ENCODE results near the gene FAM20B. TPM values are rescaled to one million over a fixed set of nuclear protein-coding genes. Genes with fewer than 3 reads are reported as not detected.

Gene FAM20B
- total RNA-seq, 1 donor: 43.1 TPM

DNA sequence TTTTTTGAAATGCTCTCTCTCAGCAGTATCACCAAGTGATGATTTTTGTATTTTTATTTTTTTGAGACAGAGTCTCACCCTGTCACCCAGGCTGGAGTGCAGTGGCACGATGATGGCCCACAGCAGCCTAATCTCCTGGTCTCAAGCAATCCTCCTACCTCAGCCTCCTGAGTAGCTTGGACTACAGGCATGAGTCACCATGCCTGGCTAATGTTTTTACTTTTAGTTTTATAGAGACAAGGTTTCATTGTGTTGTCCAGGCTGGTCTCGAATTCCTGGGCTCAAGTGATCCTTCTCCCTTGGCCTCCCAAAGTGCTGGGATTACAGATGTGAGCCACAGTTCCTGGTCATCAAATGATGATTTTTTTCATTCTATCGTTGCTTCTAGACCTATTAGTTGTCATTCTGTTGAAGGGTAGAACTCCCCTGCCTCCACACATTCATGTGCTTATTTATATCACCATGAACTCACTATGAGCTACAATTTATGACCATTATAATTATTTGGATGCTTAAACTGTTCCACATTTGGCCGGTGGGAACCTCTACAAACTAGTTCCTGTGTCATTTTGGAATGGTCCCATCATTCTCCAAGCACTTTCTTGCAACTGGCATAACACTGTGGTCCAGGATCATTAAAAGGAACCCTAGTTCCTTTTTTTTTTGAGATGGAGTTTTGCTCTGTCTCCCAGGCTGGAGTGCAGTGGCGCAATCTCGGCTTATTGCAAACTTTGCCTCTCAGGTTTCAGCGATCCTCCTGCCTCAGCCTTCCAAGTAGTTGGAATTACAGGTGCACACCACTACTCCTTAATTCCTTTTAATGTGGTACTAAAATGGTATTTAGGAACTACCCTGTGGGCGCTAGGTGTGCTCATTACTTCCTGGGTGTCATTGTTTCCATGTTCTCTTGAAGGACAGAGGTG is 35.9 kb downstream of the FAM20B start:
- no peaks in the 10 kb centered on the region for H4K20me1 ChIP-seq (ENCODE audit: insufficient read depth, low read length)
- TF ChIP-seq, protein P1, sequence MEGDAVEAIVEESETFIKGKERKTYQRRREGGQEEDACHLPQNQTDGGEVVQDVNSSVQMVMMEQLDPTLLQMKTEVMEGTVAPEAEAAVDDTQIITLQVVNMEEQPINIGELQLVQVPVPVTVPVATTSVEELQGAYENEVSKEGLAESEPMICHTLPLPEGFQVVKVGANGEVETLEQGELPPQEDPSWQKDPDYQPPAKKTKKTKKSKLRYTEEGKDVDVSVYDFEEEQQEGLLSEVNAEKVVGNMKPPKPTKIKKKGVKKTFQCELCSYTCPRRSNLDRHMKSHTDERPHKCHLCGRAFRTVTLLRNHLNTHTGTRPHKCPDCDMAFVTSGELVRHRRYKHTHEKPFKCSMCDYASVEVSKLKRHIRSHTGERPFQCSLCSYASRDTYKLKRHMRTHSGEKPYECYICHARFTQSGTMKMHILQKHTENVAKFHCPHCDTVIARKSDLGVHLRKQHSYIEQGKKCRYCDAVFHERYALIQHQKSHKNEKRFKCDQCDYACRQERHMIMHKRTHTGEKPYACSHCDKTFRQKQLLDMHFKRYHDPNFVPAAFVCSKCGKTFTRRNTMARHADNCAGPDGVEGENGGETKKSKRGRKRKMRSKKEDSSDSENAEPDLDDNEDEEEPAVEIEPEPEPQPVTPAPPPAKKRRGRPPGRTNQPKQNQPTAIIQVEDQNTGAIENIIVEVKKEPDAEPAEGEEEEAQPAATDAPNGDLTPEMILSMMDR (IDR thresholded peaks at IDR 0.05; ENCODE audit: extremely low read depth, low read depth, low read length): no peak
- no peak overlapping the region for H3K4me2 ChIP-seq (ENCODE audit: insufficient read depth, low read length)
- no peak for DNase-seq (ENCODE audit: insufficient read length, low spot score, missing footprints)
- H3K4me1 ChIP-seq (ENCODE audit: insufficient read depth, low read length): peaks cover 19% of the 10 kb centered on the region
- no peak overlapping the region for H3K4me3 ChIP-seq (ENCODE audit: insufficient read depth, low read length)
- no peaks in the 10 kb centered on the region for H3K27me3 ChIP-seq (ENCODE audit: insufficient read depth, low read length)
- no peak overlapping the region for H2AFZ ChIP-seq (ENCODE audit: low read length)
- no peak overlapping the region for H3K27ac ChIP-seq (ENCODE audit: low read depth, low read length)
- H3K36me3 ChIP-seq (ENCODE audit: insufficient read depth, low read length): peaks cover 22% of the 10 kb centered on the region
- H3K9me3 ChIP-seq (ENCODE audit: low read depth, low read length): no peaks in the 10 kb centered on the region
- H3K79me2 ChIP-seq (ENCODE audit: insufficient read depth, low read length): peaks cover 5% of the 10 kb centered on the region

DNA sequence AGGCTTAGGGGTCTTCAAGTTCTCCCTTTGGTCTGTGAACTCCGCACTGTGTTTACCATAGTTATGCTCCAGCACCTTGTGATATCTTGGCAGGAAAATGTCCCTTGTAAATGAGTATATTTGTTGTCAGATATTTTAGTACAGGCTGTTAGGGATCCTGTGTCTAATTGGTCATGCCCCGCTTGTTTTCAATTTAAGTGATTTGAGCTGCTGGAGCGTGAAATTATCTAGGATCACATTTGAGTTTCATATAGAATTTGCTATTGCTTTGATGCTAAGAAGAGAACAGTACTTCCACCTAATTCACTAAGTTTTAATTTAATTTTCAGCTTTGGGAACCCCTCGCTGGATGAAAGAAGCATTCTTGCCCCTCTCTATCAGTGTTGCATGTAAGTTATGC is 40.8 kb downstream of the FAM20B start:
- Histone ChIP-seq H2AFZ (ENCODE audit: low read length) (no peak overlapping the region), H3K36me3 (ENCODE audit: insufficient read depth, low read length) (peaks cover 40% of the 10 kb centered on the region), H3K27ac (ENCODE audit: low read depth, low read length) (no peak overlapping the region), H4K20me1 (ENCODE audit: insufficient read depth, low read length) (no peaks in the 10 kb centered on the region), H3K79me2 (ENCODE audit: insufficient read depth, low read length) (peaks cover 2% of the 10 kb centered on the region), H3K4me3 (ENCODE audit: insufficient read depth, low read length) (no peak overlapping the region), H3K4me2 (ENCODE audit: insufficient read depth, low read length) (no peak overlapping the region), H3K4me1 (ENCODE audit: insufficient read depth, low read length) (no peaks in the 10 kb centered on the region), H3K27me3 (ENCODE audit: insufficient read depth, low read length) (no peaks in the 10 kb centered on the region), H3K9me3 (ENCODE audit: low read depth, low read length) (no peaks in the 10 kb centered on the region)
- DNase-seq (ENCODE audit: insufficient read length, low spot score, missing footprints): no peak
- TF ChIP-seq, protein P1 (IDR thresholded peaks at IDR 0.05; ENCODE audit: extremely low read depth, low read depth, low read length): no peak

DNA sequence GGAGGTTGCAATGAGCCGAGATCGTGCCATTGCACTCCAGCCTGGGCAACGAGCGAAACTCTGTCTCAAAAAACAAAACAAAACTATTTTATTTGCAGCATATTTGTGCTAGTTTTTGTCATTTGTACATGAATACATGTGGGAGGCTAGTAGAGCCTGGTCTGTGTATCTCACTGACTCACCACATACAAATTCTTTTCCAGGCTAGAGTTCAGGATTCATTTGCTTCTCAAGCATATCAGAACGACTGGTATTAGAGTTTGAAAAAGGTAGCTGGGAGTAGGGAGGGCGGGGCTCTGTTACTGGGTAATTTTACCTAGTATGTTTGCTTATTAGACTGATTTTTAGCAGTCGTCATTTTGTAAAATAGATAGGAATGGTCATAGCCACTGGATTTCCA is 51.7 kb downstream of the FAM20B start:
- Histone ChIP-seq H3K27me3 (ENCODE audit: insufficient read depth, low read length) (no peaks in the 10 kb centered on the region), H3K27ac (ENCODE audit: low read depth, low read length) (no peak overlapping the region), H3K4me3 (ENCODE audit: insufficient read depth, low read length) (no peak overlapping the region), H3K9me3 (ENCODE audit: low read depth, low read length) (no peaks in the 10 kb centered on the region), H3K4me1 (ENCODE audit: insufficient read depth, low read length) (peaks cover 20% of the 10 kb centered on the region), H2AFZ (ENCODE audit: low read length) (no peak overlapping the region), H4K20me1 (ENCODE audit: insufficient read depth, low read length) (no peaks in the 10 kb centered on the region), H3K79me2 (ENCODE audit: insufficient read depth, low read length) (peaks cover under 1% of the 10 kb centered on the region), H3K36me3 (ENCODE audit: insufficient read depth, low read length) (peaks cover 9% of the 10 kb centered on the region), H3K4me2 (ENCODE audit: insufficient read depth, low read length) (no peak overlapping the region)
- TF ChIP-seq, protein P1 (IDR thresholded peaks at IDR 0.05; ENCODE audit: extremely low read depth, low read depth, low read length): no peak
- peak; percentile 81 for DNase-seq (ENCODE audit: insufficient read length, low spot score, missing footprints)

DNA sequence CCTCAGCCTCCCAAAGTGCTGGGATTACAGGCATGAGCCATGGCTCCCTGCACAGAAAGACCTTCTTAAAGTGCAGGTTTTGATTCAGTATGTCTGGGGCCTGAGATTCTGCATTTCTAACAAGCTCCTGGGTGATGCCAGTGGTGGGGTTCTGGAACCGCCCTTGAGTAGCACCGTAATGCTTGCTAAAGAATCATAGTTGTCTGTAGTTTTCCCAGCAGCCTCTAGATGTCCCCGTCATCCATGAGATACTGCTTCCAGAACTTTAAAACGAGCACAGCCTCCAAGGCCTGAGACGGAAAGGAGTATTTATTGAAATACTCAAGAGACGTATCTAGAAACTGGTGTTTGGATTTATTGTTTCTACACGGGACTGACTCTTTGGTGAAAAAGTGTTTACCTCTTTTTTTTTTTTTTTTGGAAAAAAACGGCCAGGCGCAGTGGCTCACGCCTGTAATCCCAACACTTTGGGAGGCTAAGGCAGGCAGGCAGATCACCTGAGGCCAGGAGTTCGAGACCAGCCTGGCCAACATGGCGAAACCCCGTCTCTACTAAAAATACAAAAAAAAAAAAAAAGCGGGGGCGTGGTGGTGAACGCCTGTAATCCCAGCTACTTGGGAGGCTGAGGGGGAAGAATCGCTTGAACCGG is 53.5 kb downstream of the FAM20B start:
- Histone ChIP-seq H3K4me1 (ENCODE audit: insufficient read depth, low read length) (peaks cover 24% of the 10 kb centered on the region), H3K4me2 (ENCODE audit: insufficient read depth, low read length) (no peak overlapping the region)

More for the DNA sequence above, 53.5 kb downstream of the FAM20B start:
- Histone ChIP-seq H3K36me3 (ENCODE audit: insufficient read depth, low read length) (no peaks in the 10 kb centered on the region), H3K4me3 (ENCODE audit: insufficient read depth, low read length) (no peak overlapping the region), H2AFZ (ENCODE audit: low read length) (no peak overlapping the region), H3K27me3 (ENCODE audit: insufficient read depth, low read length) (no peaks in the 10 kb centered on the region), H3K27ac (ENCODE audit: low read depth, low read length) (no peak overlapping the region), H4K20me1 (ENCODE audit: insufficient read depth, low read length) (no peaks in the 10 kb centered on the region), H3K9me3 (ENCODE audit: low read depth, low read length) (no peaks in the 10 kb centered on the region), H3K79me2 (ENCODE audit: insufficient read depth, low read length) (peaks cover 16% of the 10 kb centered on the region)
- peak; percentile 93 for DNase-seq (ENCODE audit: insufficient read length, low spot score, missing footprints)
- TF ChIP-seq, protein P1 (IDR thresholded peaks at IDR 0.05; ENCODE audit: extremely low read depth, low read depth, low read length): peak; percentile 70
